Spleen (tissue), 11 donors: ENCODE results near the gene SPIN1. TPM values are rescaled to one million over a fixed set of nuclear protein-coding genes. Genes with fewer than 3 reads are reported as not detected.

Source experiments
- DNase-seq: peaks from one replicate; pipeline ENCODE4 v3.0.0-alpha.2; 2020
- H3K27ac ChIP-seq, 8 donors: fragments of 200-600 bp; sonication (generic) in 7 of 8; 1 replicate in 4 of 8; 2 replicates in 4 of 8; pipeline versions ENCODE4 v1.5.0 to v1.8.0; 2016 to 2021; ENCODE audit warnings: inconsistent platforms in 4 of 8, mild to moderate bottlenecking in 4 of 8, moderate library complexity in 1 of 8
- H3K27me3 ChIP-seq, 7 donors: fragments of 200-600 bp; sonication (generic) in 6 of 7; replicated peaks in 1 of 7; 1 replicate in 4 of 7; 2 replicates in 3 of 7; pipeline versions ENCODE4 v1.5.0 to v1.8.0; 2016 to 2021; ENCODE audit warnings: inconsistent platforms in 3 of 7, mild to moderate bottlenecking in 1 of 7
- H3K36me3 ChIP-seq, 6 donors: fragments of 200-600 bp; sonication (generic) in 5 of 6; 1 replicate in 4 of 6; 2 replicates in 2 of 6; pipeline versions ENCODE4 v1.5.0 to v1.8.0; 2016 to 2021; ENCODE audit warnings: inconsistent platforms in 2 of 6
- H3K4me1 ChIP-seq, 6 donors: fragments of 200-600 bp; sonication (generic) in 5 of 6; 1 replicate in 3 of 6; 2 replicates in 3 of 6; pipeline versions ENCODE4 v1.5.0 to v1.8.0; 2016 to 2021; ENCODE audit warnings: inconsistent platforms in 3 of 6
- H3K4me3 ChIP-seq, 8 donors: fragments of 200-600 bp; sonication (generic) in 7 of 8; 1 replicate in 4 of 8; 2 replicates in 4 of 8; pipeline versions ENCODE4 v1.5.0 to v1.8.0; 2016 to 2021; ENCODE audit warnings: inconsistent platforms in 4 of 8, mild to moderate bottlenecking in 4 of 8, moderate library complexity in 2 of 8
- H3K9me3 ChIP-seq, 8 donors: fragments of 200-600 bp; sonication (generic) in 7 of 8; 1 replicate in 4 of 8; 2 replicates in 4 of 8; pipeline versions ENCODE4 v1.5.0 to v1.8.0; 2016 to 2021; ENCODE audit warnings: inconsistent platforms in 4 of 8
- POLR2A ChIP-seq, 3 donors: fragments of 450-650 bp; IDR thresholded peaks; one replicate each; pipeline ENCODE4 v1.5.1; 2017; ENCODE audit warnings: antibody characterized with exemption in 3 of 3, mild to moderate bottlenecking in 1 of 3
- POLR2AphosphoS5 ChIP-seq, 3 donors: sonication (generic); formaldehyde crosslinking; IDR thresholded peaks; one replicate each; pipeline ENCODE4 v1.5.1; 2017; ENCODE audit warnings: antibody characterized with exemption in 3 of 3
- WGBS, 5 donors: extraction: QIAGEN DNeasy Blood & Tissue Kit in 3 of 5; methylation state at CpG; one replicate each; pipeline versions ENCODE4 v1.1.5 to v1.1.7; 2013 to 2018; 5-methylcytosine and 5-hydroxymethylcytosine counted together
- intact Hi-C: fragments of 100-400 bp; cut with DNase I; formaldehyde crosslinking; loops from one replicate; pipeline ENCODE4 v1.15.0; 2023; ENCODE audit warnings: low total_unique reads
- polyA plus RNA-seq, 3 donors: library from polyadenylated mRNA; stranded (reverse); fragments of 200-250 nt; gene quantifications; one replicate each; pipeline ENCODE4 v1.2.1, GENCODE V29; 2013
- total RNA-seq, 7 donors: library from RNA; depleted of rRNA in 3 of 7; stranded (reverse); fragments of >200 nt in 3 of 7; fragmentation: NEBNext Ultra II Directional in 4 of 7; extraction: Animal tissue kit (Norgen Biotek cat#: 25700) in 4 of 7; gene quantifications; one replicate each; pipeline versions ENCODE4 v1.1.0 to v1.2.1, GENCODE V29; 2016 to 2021
- TF ChIP-seq, protein P1 (sequence below), 11 experiments: fragments of 200-600 bp in 7 of 11; fragments of 450-650 bp in 4 of 11; sonication (generic) in 4 of 11; IDR thresholded peaks in 8 of 11; conservative IDR thresholded peaks in 3 of 11; 1 replicate in 7 of 11; 2 replicates in 4 of 11; pipeline versions ENCODE4 v1.4.0 to v1.8.0; 2016 to 2021; ENCODE audit warnings: antibody characterized with exemption in 11 of 11, inconsistent platforms in 4 of 11, mild to moderate bottlenecking in 1 of 11
- donor health status: healthy with polysubstance abuse.
- donor health status: DM: no; HTN: no; CAD: no; lungs with moderate emphysema.
- donor health status: DM: no; HTN: no; CAD: no.
- donor health status: Bipolar disorder and iron deficiency.
- donor health status: healthy.
- donor health status: DM: no; HTN: no; CAD: no.
- donor health status: DM: yes; HTN: yes; CAD: no.

The SPIN1 gene
- total and polyA plus RNA-seq, 10 donors, result 12.6 to 55.1 (median 42.9) TPM

DNA sequence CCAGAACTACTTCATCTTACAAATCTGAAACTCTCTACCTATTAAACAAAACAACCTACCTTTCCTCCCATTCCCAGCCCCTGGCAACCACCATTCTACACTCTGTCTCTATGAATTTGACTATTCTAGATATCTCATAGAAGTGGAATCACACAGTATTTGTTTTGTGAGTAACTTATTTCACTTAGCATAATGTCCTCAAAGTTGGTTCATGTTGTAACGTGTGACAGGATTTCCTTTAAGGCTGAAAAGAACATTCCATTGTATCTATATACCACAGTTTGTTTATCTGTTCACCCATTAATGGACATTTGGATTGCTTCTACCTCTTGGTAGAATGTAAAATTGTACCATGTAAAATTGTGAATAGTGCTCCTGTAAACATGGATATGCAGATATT, 76.6 kb downstream of the SPIN1 start:
- intact Hi-C loops, result no loop called here
- peaks cover 0 to 44% (median 14%) of the 10 kb centered on the region in 6 donors for H3K36me3 ChIP-seq
- H3K4me3 ChIP-seq, result no peak overlapping the region
- 44 to 67% (median 53%) methylated on average over 1 of the region's 1 CpG for WGBS, 5 donors
- H3K27ac ChIP-seq, result no peak overlapping the region
- no peaks in the 10 kb centered on the region for H3K9me3 ChIP-seq
- TF ChIP-seq, protein P1, sequence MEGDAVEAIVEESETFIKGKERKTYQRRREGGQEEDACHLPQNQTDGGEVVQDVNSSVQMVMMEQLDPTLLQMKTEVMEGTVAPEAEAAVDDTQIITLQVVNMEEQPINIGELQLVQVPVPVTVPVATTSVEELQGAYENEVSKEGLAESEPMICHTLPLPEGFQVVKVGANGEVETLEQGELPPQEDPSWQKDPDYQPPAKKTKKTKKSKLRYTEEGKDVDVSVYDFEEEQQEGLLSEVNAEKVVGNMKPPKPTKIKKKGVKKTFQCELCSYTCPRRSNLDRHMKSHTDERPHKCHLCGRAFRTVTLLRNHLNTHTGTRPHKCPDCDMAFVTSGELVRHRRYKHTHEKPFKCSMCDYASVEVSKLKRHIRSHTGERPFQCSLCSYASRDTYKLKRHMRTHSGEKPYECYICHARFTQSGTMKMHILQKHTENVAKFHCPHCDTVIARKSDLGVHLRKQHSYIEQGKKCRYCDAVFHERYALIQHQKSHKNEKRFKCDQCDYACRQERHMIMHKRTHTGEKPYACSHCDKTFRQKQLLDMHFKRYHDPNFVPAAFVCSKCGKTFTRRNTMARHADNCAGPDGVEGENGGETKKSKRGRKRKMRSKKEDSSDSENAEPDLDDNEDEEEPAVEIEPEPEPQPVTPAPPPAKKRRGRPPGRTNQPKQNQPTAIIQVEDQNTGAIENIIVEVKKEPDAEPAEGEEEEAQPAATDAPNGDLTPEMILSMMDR (IDR thresholded peaks at IDR 0.05 in 8 of 11, conservative IDR thresholded peaks at IDR 0.05 in 3 of 11), result no peak
- TF ChIP-seq POLR2AphosphoS5 (IDR thresholded peaks at IDR 0.05), result no peak
- TF ChIP-seq POLR2A (IDR thresholded peaks at IDR 0.05), result no peak
- no peaks in the 10 kb centered on the region for H3K4me1 ChIP-seq
- no peaks in the 10 kb centered on the region for H3K27me3 ChIP-seq
- no peak for DNase-seq

DNA sequence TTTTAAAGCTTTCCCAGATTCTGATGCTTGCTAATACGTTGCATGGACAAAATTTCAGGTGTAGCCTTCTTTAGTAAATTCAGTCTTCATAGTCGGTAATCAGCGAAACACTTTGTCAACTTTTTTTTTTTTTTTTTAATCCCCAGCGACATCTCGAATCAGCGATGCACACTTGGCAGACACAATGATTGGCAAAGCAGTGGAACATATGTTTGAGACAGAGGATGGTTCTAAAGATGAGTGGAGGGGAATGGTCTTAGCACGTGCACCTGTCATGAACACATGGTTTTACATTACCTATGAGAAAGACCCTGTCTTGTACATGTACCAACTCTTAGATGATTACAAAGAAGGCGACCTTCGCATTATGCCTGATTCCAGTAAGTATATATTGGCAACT, 80.0 kb downstream of the SPIN1 start:
- no peak overlapping the region for H3K4me3 ChIP-seq
- no peak overlapping the region for H3K27ac ChIP-seq
- 92 to 98% (median 97%) methylated on average over 9 of the region's 9 CpGs for WGBS, 5 donors
- intact Hi-C loops, result no loop called here
- TF ChIP-seq, protein P1 (IDR thresholded peaks at IDR 0.05 in 8 of 11, conservative IDR thresholded peaks at IDR 0.05 in 3 of 11), result no peak
- no peak for TF ChIP-seq POLR2AphosphoS5 (IDR thresholded peaks at IDR 0.05)
- no peak for TF ChIP-seq POLR2A (IDR thresholded peaks at IDR 0.05)
- H3K4me1 ChIP-seq, result no peaks in the 10 kb centered on the region
- no peak for DNase-seq
- H3K9me3 ChIP-seq, result no peaks in the 10 kb centered on the region
- H3K27me3 ChIP-seq, result no peaks in the 10 kb centered on the region
- peaks cover 0 to 66% (median 17%) of the 10 kb centered on the region in 6 donors for H3K36me3 ChIP-seq

DNA sequence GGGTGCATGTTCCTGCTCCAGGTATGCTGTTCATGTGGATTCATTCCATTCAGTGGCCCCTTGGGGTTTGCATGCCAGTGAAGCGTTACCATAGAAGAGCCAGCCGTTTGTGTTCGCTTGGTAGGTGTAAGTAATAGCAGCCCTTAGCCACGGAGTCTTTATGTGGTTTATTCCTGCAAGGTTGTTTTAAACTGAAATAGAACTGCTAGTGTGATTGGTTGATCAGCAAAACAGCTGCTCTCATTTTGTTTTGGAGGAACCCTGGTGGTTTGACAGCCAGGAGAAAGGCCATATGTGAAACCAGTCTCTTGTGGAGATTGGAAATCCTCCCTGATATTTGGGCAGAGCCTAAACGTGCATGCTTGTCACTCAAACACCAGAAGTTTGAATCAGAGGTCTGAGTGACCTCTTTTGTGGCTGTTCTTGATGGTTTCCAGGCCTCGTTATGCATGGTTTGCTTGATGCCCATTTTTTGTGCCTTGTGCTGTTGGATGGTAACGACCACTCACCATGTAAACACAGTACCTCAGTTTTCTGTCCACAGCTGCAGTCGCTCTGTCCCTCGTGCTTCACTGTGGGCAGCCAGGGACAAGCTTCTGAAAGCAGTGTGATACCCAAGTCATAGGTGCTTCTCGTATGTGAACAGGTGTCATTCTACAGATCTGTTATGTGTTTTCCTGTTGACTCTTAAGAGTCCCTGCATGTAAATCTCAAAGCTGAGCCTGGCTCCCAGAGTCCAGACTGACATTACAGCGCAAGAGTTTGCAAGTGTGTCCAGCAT, 88.4 kb downstream of the SPIN1 start:
- H3K27ac ChIP-seq, result no peak overlapping the region
- WGBS, 5 donors, result 64 to 81% (median 78%) methylated on average over 11 of the region's 11 CpGs
- DNase-seq, result no peak
- no peak overlapping the region for H3K4me3 ChIP-seq
- intact Hi-C loops, result no loop called here
- TF ChIP-seq POLR2A (IDR thresholded peaks at IDR 0.05) (no peak), POLR2AphosphoS5 (IDR thresholded peaks at IDR 0.05) (no peak)
- TF ChIP-seq, protein P1 (IDR thresholded peaks at IDR 0.05 in 8 of 11, conservative IDR thresholded peaks at IDR 0.05 in 3 of 11), result no peak
- H3K27me3 ChIP-seq, result no peaks in the 10 kb centered on the region
- peaks cover 0 to 55% (median 15%) of the 10 kb centered on the region in 6 donors for H3K36me3 ChIP-seq
- H3K9me3 ChIP-seq, result no peaks in the 10 kb centered on the region
- no peaks in the 10 kb centered on the region for H3K4me1 ChIP-seq

DNA sequence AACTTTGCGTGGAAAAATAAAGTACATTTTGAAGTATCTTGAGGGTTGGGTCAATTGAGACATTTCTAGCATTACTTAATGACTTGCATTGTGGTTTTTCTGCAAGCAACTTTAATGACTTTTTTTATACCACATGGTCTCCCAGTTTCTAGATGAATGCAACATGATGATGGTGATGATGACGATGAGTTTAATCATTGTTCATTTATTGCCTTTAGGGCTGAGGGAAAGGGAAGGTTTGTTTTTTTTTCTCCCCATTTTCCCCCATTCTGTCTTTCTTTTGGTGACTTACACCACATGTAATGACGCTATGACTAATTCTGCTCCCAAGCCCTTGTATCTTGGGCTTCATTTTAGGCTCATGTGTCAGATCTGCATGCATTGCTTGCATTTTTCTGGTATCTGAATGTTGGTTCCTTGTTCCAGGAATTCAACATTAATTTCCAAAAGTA, 89.1 kb downstream of the SPIN1 start:
- Histone ChIP-seq H3K27ac (no peak overlapping the region), H3K9me3 (no peaks in the 10 kb centered on the region), H3K27me3 (no peaks in the 10 kb centered on the region), H3K36me3 (peaks cover 0 to 49% (median 15%) of the 10 kb centered on the region in 6 donors), H3K4me1 (no peaks in the 10 kb centered on the region), H3K4me3 (no peak overlapping the region)
- TF ChIP-seq POLR2AphosphoS5 (IDR thresholded peaks at IDR 0.05) (no peak), POLR2A (IDR thresholded peaks at IDR 0.05) (no peak)
- TF ChIP-seq, protein P1 (IDR thresholded peaks at IDR 0.05 in 8 of 11, conservative IDR thresholded peaks at IDR 0.05 in 3 of 11), result no peak
- intact Hi-C loops, result no loop called here
- no peak for DNase-seq
- 73 to 88% (median 77%) methylated on average over 3 of the region's 3 CpGs for WGBS, 5 donors
